ENCODE results near the gene PTGR2.
"Not testable (repeated sequence)": the region's sequence is repeated elsewhere in the genome, so short reads cannot be mapped to it uniquely, and the experiment has no call there.

PTGR2 gene

GRCh38 chr14:73887694-73888459 is 36.2 kb downstream of the PTGR2 start:
- no peak for DNase-seq

GRCh38 chr14:73888460-73888725 is 36.8 kb downstream of the PTGR2 start:
- DNase-seq = no peak

GRCh38 chr14:73888971-73889370 is 37.3 kb downstream of the PTGR2 start:
- no peak for DNase-seq

- no peak for DNase-seq
Observed at GRCh38 chr14:73889376-73889775, 37.7 kb downstream of the PTGR2 start.

- not testable (repeated sequence) for DNase-seq
Observed at GRCh38 chr14:73894180-73894687, 42.6 kb downstream of the PTGR2 start.

GRCh38 chr14:73895939-73896338 is 44.3 kb downstream of the PTGR2 start:
- no peak for DNase-seq

GRCh38 chr14:73896521-73896920 is 44.9 kb downstream of the PTGR2 start:
- DNase-seq = no peak

GRCh38 chr14:73903028-73903427 is 51.4 kb downstream of the PTGR2 start:
- no peak for DNase-seq

- DNase-seq = no peak
Observed at GRCh38 chr14:73909681-73910080, 58.0 kb downstream of the PTGR2 start.

GRCh38 chr14:73913256-73913655 is 61.6 kb downstream of the PTGR2 start:
- no peak for DNase-seq

GRCh38 chr14:73916324-73916723 is 64.7 kb downstream of the PTGR2 start:
- DNase-seq = no peak

GRCh38 chr14:73919457-73919856 is 67.8 kb downstream of the PTGR2 start:
- DNase-seq = not testable (repeated sequence)

GRCh38 chr14:73924337-73924736 is 72.7 kb downstream of the PTGR2 start:
- no peak for DNase-seq
